Caco-2 (cell line): Measurements from ENCODE around the gene RUNX2. TPM values are rescaled to one million over a fixed set of nuclear protein-coding genes. Genes with fewer than 3 reads are reported as not detected.

Source experiments
- BruUV-seq: library from RNA; stranded (reverse); fragments of 400-500 nt; replicated peaks from 2 replicates; lab custom pipeline; 2021; lab: Mats Ljungman, UMichigan
- CTCF ChIA-PET: fragments of 300-600 bp; sonication (Branson Sonifier 250); formaldehyde crosslinking; loops from one replicate; lab custom pipeline; 2022; ENCODE audit warnings: antibody characterized with exemption; lab: Charles Lee
- POLR2A ChIA-PET: fragments of 300-600 bp; sonication (Branson Sonifier 250); formaldehyde crosslinking; loops from one replicate; lab custom pipeline; 2022; ENCODE audit warnings: antibody characterized with exemption; lab: Charles Lee
- DNase-seq, 2 experiments: peaks; one replicate each; pipeline versions ENCODE4 v3.0.0 to v3.0.0-alpha.2; 2020 to 2022
- H3K27me3 ChIP-seq: replicated peaks from 2 replicates; pipeline ENCODE4 v1.6.0; 2011; ENCODE audit warnings: low read length; ENCODE audit not compliant: control insufficient read depth, insufficient read depth
- H3K36me3 ChIP-seq: 2 replicates; pipeline ENCODE4 v1.5.1; 2011; ENCODE audit warnings: low read length; ENCODE audit not compliant: control insufficient read depth, insufficient read depth
- H3K4me1 ChIP-seq: fragments of 250-450 bp; sonication (Bioruptor Pico); 2 replicates; pipeline ENCODE4 v1.5.1; 2020; ENCODE audit warnings: mild to moderate bottlenecking
- H3K4me3 ChIP-seq: 2 replicates; pipeline ENCODE4 v1.5.1; 2011; ENCODE audit warnings: low read depth, mild to moderate bottlenecking, control low read depth, low read length
- H3K9me3 ChIP-seq: fragments of 250-450 bp; sonication (Bioruptor Pico); 2 replicates; pipeline ENCODE4 v1.5.1; 2020; ENCODE audit warnings: mild to moderate bottlenecking, moderate library complexity
- H3K27ac Mint-ChIP-seq: one replicate; pipeline ENCODE4 v1.8.0; 2022; ENCODE audit warnings: mixed read lengths; ENCODE audit not compliant: unreplicated experiment
- H3K27me3 Mint-ChIP-seq: one replicate; pipeline ENCODE4 v1.8.0; 2022; ENCODE audit warnings: mixed read lengths; ENCODE audit not compliant: insufficient read depth, unreplicated experiment
- H3K36me3 Mint-ChIP-seq: one replicate; pipeline ENCODE4 v1.8.0; 2022; ENCODE audit warnings: mild to moderate bottlenecking, mixed read lengths; ENCODE audit not compliant: insufficient read depth, unreplicated experiment
- H3K4me1 Mint-ChIP-seq: one replicate; pipeline ENCODE4 v1.8.0; 2022; ENCODE audit warnings: low read depth, mixed read lengths; ENCODE audit not compliant: unreplicated experiment
- H3K4me3 Mint-ChIP-seq: one replicate; pipeline ENCODE4 v1.8.0; 2022; ENCODE audit warnings: mild to moderate bottlenecking, moderate library complexity, mixed read lengths; ENCODE audit not compliant: unreplicated experiment
- H3K9me3 Mint-ChIP-seq: one replicate; pipeline ENCODE4 v1.8.0; 2022; ENCODE audit warnings: mixed read lengths; ENCODE audit not compliant: unreplicated experiment
- intact Hi-C: fragments of 100-400 bp; cut with micrococcal nuclease; formaldehyde crosslinking; loops from one replicate; pipeline ENCODE4 v1.10.0; 2022; ENCODE audit not compliant: unreplicated experiment
- total RNA-seq: library from RNA; stranded (reverse); gene quantifications from 2 replicates; pipeline ENCODE4 v1.2.3, GENCODE V29; 2022
- TF ChIP-seq, protein P1 (sequence below), 2 experiments: fragments of 200-600 bp in 1 of 2; IDR thresholded peaks; 1 replicate in 1 of 2; 2 replicates in 1 of 2; pipeline versions ENCODE4 v1.5.1 to v1.8.0; 2011 to 2022; ENCODE audit warnings: antibody characterized with exemption in 1 of 2, control low read depth in 1 of 2, inconsistent platforms in 1 of 2, low read depth in 1 of 2, low read length in 1 of 2, mild to moderate bottlenecking in 1 of 2, moderate library complexity in 1 of 2; ENCODE audit not compliant: insufficient read depth in 1 of 2, severe bottlenecking in 1 of 2, unreplicated experiment in 1 of 2

The RUNX2 gene
- total RNA-seq, 1 experiment from 2014 or later: not detected

DNA sequence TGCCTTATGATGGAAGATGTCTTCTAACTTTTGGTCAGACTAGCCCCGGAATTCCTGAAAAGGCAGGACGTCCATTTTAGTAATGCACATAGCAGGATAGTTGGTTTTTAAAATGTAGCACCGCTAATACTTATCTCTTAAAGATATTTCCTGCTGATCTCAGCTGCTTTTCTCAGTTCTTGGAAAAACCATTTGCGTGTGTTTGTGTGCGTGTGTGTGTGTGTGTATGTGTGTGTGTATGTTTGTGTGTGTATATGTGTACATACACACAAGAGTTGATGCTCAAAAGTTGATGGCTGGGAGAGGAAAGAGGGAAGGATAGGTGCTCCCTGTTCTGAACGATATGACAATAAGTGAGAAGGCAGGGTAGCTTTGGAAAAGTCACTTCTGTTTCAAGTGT is 111.3 kb downstream of the RUNX2 start:
- Mint-ChIP-seq H3K27ac (no peak overlapping the region), H3K9me3 (no peaks in the 10 kb centered on the region), H3K4me3 (no peak overlapping the region), H3K36me3 (no peaks in the 10 kb centered on the region), H3K27me3 (no peaks in the 10 kb centered on the region), H3K4me1 (no peaks in the 10 kb centered on the region)
- POLR2A ChIA-PET: no interaction called here
- H3K4me1 ChIP-seq: no peaks in the 10 kb centered on the region
- H3K4me3 ChIP-seq: no peak overlapping the region
- H3K9me3 ChIP-seq: no peaks in the 10 kb centered on the region
- DNase-seq: no peak
- CTCF ChIA-PET: no interaction called here
- TF ChIP-seq, protein P1, sequence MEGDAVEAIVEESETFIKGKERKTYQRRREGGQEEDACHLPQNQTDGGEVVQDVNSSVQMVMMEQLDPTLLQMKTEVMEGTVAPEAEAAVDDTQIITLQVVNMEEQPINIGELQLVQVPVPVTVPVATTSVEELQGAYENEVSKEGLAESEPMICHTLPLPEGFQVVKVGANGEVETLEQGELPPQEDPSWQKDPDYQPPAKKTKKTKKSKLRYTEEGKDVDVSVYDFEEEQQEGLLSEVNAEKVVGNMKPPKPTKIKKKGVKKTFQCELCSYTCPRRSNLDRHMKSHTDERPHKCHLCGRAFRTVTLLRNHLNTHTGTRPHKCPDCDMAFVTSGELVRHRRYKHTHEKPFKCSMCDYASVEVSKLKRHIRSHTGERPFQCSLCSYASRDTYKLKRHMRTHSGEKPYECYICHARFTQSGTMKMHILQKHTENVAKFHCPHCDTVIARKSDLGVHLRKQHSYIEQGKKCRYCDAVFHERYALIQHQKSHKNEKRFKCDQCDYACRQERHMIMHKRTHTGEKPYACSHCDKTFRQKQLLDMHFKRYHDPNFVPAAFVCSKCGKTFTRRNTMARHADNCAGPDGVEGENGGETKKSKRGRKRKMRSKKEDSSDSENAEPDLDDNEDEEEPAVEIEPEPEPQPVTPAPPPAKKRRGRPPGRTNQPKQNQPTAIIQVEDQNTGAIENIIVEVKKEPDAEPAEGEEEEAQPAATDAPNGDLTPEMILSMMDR (IDR thresholded peaks at IDR 0.05; ENCODE audit: insufficient read depth in 1 of 2, low read depth in 1 of 2, low read length in 1 of 2, severe bottlenecking in 1 of 2, unreplicated experiment in 1 of 2): no peak
- intact Hi-C loops: no loop called here
- H3K36me3 ChIP-seq: no peaks in the 10 kb centered on the region
- no peaks in the 10 kb centered on the region; the same call in none of the 2 replicates for H3K27me3 ChIP-seq
- no TSS peak for BruUV-seq

DNA sequence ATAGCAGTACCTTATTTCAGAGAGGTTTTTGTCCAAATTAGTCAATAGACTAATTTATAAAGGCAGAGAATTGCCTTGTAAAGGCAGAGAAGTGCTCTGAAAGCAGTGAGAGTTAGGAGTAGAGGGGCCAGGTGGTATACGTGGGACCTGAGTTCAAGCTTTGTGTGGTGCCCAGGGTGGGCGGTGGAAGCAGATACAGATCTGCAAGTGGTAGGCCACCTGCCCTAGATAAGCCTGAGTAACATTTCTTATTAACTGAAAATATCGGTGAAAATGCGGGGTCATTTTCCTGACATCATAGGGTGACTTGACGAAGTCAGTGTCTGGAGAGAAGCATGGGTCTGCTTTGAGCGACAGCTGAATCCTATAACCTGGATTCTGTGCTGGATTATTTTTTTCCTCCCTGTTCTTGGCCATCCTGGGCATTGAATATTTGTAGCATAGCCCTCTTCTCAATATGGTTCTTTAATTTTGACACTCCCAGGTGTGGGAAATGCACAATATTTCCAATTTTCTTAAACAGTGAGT is 111.8 kb downstream of the RUNX2 start:
- Histone ChIP-seq H3K4me3 (no peak overlapping the region), H3K36me3 (no peaks in the 10 kb centered on the region), H3K9me3 (no peaks in the 10 kb centered on the region), H3K4me1 (no peaks in the 10 kb centered on the region), H3K27me3 (no peaks in the 10 kb centered on the region; the same call in none of the 2 replicates)
- H3K36me3 Mint-ChIP-seq: no peaks in the 10 kb centered on the region
- H3K4me1 Mint-ChIP-seq: no peaks in the 10 kb centered on the region
- TF ChIP-seq, protein P1 (IDR thresholded peaks at IDR 0.05; ENCODE audit: insufficient read depth in 1 of 2, low read depth in 1 of 2, low read length in 1 of 2, severe bottlenecking in 1 of 2, unreplicated experiment in 1 of 2): no peak
- no peak overlapping the region for H3K27ac Mint-ChIP-seq
- no peak overlapping the region for H3K4me3 Mint-ChIP-seq
- no peaks in the 10 kb centered on the region for H3K9me3 Mint-ChIP-seq
- no TSS peak for BruUV-seq
- DNase-seq: no peak
- no peaks in the 10 kb centered on the region for H3K27me3 Mint-ChIP-seq
- POLR2A ChIA-PET: no interaction called here
- CTCF ChIA-PET: no interaction called here
- intact Hi-C loops: no loop called here

DNA sequence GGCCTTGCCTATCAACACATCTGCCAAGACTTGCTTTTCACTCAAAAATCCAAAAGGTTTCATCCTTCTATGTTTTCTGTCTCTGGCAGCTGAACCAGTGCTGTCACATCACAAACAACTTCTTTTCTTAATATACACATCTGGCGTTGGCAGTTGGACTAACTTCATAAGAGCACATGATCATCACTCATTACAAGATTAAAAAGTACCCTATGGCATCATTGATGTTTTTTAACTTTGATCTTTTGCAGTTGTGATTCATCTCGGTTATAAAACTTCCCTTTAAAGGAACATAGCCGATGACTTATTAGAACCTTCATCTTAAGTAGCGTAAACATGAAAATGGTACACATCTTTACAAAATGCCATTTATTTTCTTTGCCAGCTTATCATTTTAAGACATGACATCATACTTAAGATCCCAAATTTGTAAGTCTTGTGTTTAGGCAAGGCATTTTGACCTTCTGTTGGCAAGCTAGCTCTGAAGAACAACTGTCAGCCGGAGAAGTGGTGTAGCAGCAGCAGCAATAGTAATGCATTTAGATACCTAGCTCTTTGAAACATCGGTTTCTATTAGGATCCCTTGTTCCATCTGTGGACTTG is 113.8 kb downstream of the RUNX2 start:
- Mint-ChIP-seq H3K27ac (no peak overlapping the region), H3K27me3 (no peaks in the 10 kb centered on the region), H3K4me3 (no peak overlapping the region), H3K36me3 (no peaks in the 10 kb centered on the region), H3K4me1 (no peaks in the 10 kb centered on the region), H3K9me3 (no peaks in the 10 kb centered on the region)
- no peaks in the 10 kb centered on the region for H3K9me3 ChIP-seq
- intact Hi-C loops: no loop called here
- no peaks in the 10 kb centered on the region; the same call in 1 of the 2 replicates for H3K27me3 ChIP-seq
- peaks cover 9% of the 10 kb centered on the region; the same call in 1 of the 2 replicates for H3K4me1 ChIP-seq
- ChIA-PET CTCF (no interaction called here), POLR2A (no interaction called here)
- H3K4me3 ChIP-seq: no peak overlapping the region
- no peak for DNase-seq
- BruUV-seq: no TSS peak
- TF ChIP-seq, protein P1 (IDR thresholded peaks at IDR 0.05; ENCODE audit: insufficient read depth in 1 of 2, low read depth in 1 of 2, low read length in 1 of 2, severe bottlenecking in 1 of 2, unreplicated experiment in 1 of 2): no peak
- no peaks in the 10 kb centered on the region for H3K36me3 ChIP-seq
